Measurements from ENCODE around the gene EHMT2. TPM values are rescaled to one million over a fixed set of nuclear protein-coding genes. Genes with fewer than 3 reads are reported as not detected.

Gene EHMT2
- total RNA-seq, 1 experiment from 2014 or later, result 84.0 TPM

DNA sequence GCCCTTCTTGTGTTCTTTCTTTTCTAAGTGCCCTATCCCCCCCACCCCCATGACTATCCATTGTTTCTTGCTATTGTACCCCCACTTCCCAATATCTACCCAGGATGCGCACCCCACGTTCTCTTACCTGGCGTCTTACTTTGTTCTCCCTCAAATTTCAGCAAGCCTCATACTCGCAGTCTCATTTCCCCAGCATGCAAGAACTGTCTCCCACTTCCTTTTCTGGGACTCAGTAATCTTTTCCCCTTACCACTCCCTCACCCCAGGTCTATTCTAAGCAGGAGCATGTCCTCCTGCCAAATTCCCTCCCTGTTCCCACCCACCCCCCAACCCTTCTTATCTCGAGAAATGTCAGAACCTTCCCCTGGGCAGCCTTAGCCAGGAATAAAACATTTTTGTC lies 1.7 kb upstream of the EHMT2 start:
- Histone ChIP-seq H3K27me3 (ENCODE audit: insufficient read depth, low read length) (no peaks in the 10 kb centered on the region), H3K9me3 (ENCODE audit: control insufficient read depth in 1 of 2, insufficient read depth in 1 of 2, low read depth in 1 of 2, low read length in 2 of 2) (no peaks in the 10 kb centered on the region), H3K4me1 (ENCODE audit: control insufficient read depth in 1 of 2, insufficient read depth in 2 of 2, low read length in 2 of 2) (peaks cover 12 to 34% of the 10 kb centered on the region in 2 experiments), H3K4me3 (replicated peaks in 1 of 2; ENCODE audit: low read depth in 1 of 2, low read length in 2 of 2) (no peak overlapping the region), H3K36me3 (ENCODE audit: control insufficient read depth in 1 of 2, insufficient read depth in 2 of 2, low read length in 2 of 2) (peaks cover 4 to 17% of the 10 kb centered on the region in 2 experiments), H2AFZ (ENCODE audit: low read depth, low read length, poor library complexity, severe bottlenecking) (no peak overlapping the region), H3K27ac (ENCODE audit: low read depth, low read length) (no peak overlapping the region), H4K20me1 (ENCODE audit: insufficient read depth) (no peaks in the 10 kb centered on the region), H3K4me2 (ENCODE audit: low read length) (no peak overlapping the region), H3K79me2 (ENCODE audit: insufficient read depth, low read length) (peaks cover 18% of the 10 kb centered on the region; the same call in 1 of the 2 replicates), H3K9me2 (ENCODE audit: insufficient read depth) (no peaks in the 10 kb centered on the region), H3K9ac (ENCODE audit: low read length) (no peak overlapping the region)
- CTCF ChIA-PET, result no interaction called here
- no peak for TF ChIP-seq YY1 (IDR thresholded peaks at IDR 0.05; ENCODE audit: extremely low read depth, insufficient replicate concordance, low read depth, low read length)
- TF ChIP-seq SIN3A (IDR thresholded peaks at IDR 0.05; ENCODE audit: low read depth), result no peak
- TF ChIP-seq JUND (IDR thresholded peaks at IDR 0.05), result no peak
- POLR2A ChIA-PET, result interaction anchor here (1.3 to 1.7 kb wide), 2 partner anchors 56 to 64 kb away, joined by 3 to 4 read pairs; no protein-coding TSS in a partner anchor
- BruUV-seq (replicated peaks), result no TSS peak
- RAD21 ChIA-PET (ENCODE audit: low non-redundant PET in 1 of 2, low total read pairs in 2 of 2, uncharacterized antibody in 2 of 2, unreplicated experiment in 2 of 2), result no interaction called here
- intact Hi-C loops (cut with micrococcal nuclease), result loop anchor here (5.0 kb wide), 1 partner anchor 232 kb away; the partner anchor contains the start of genes CSNK2B and LY6G5B
- no peak for ATAC-seq
- DNase-seq (ENCODE audit: low read depth, low spot score), result no peak

DNA sequence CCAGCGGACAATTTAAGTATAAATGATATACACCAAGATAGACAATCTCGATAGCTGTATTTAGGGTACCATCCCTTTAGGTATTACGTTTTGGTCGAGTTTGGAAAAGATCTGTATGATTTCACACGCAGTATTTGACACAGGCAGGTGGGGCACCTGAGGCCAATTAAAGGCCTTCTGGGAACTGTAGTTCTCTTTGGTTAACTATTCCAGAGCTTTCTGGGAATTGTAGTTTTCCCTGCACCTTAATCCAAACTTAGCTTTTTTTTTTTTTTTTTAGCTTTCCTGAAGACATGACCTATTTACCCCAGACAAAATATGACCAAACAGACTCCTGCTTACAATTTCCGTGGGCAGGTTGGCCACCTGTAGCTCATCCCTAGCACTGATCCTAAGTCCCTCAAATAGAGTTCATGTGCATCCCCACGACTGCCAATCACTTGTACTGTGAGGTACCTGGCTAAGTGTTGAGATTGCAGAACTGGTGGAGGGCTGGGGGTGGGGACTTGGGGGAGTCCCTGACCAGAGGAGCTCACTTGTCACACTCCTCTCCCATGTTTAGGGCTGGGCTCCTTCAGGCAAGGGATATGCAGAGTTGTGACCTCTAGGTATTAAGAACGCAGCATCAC lies 999 bp upstream of the EHMT2 start:
- intact Hi-C loops (cut with micrococcal nuclease), result loop anchor here (5.0 kb wide), 1 partner anchor 231 kb away; the partner anchor contains the start of genes CSNK2B and LY6G5B
- peak overlapping the region; percentile 76 for H3K27ac ChIP-seq (ENCODE audit: low read depth, low read length)
- no peaks in the 10 kb centered on the region for H3K27me3 ChIP-seq (ENCODE audit: insufficient read depth, low read length)
- H4K20me1 ChIP-seq (ENCODE audit: insufficient read depth), result no peaks in the 10 kb centered on the region
- peaks cover 12 to 34% of the 10 kb centered on the region in 2 experiments for H3K4me1 ChIP-seq (ENCODE audit: control insufficient read depth in 1 of 2, insufficient read depth in 2 of 2, low read length in 2 of 2)
- H3K4me3 ChIP-seq (replicated peaks in 1 of 2; ENCODE audit: low read depth in 1 of 2, low read length in 2 of 2), result peak overlapping the region; percentile 82 to 98
- CTCF ChIA-PET, result interaction anchor here (0.7 to 1.5 kb wide), 7 partner anchors 24 to 1570 kb away, joined by 3 to 5 read pairs (median 3); partner anchors contain the start of gene NEU1
- peak overlapping the region; percentile 93 for H3K9ac ChIP-seq (ENCODE audit: low read length)
- peak overlapping the region; percentile 46 for H2AFZ ChIP-seq (ENCODE audit: low read depth, low read length, poor library complexity, severe bottlenecking)
- peaks cover 4 to 20% of the 10 kb centered on the region in 2 experiments for H3K36me3 ChIP-seq (ENCODE audit: control insufficient read depth in 1 of 2, insufficient read depth in 2 of 2, low read length in 2 of 2)
- H3K9me3 ChIP-seq (ENCODE audit: control insufficient read depth in 1 of 2, insufficient read depth in 1 of 2, low read depth in 1 of 2, low read length in 2 of 2), result no peaks in the 10 kb centered on the region
- DNase-seq (ENCODE audit: low read depth, low spot score), result peak; percentile 60
- POLR2A ChIA-PET, result interaction anchor here (0.6 to 1.7 kb wide), 6 partner anchors 35 to 241 kb away, joined by 3 to 7 read pairs (median 4); partner anchors contain the start of gene NEU1
- ATAC-seq, result peak; percentile 37
- H3K9me2 ChIP-seq (ENCODE audit: insufficient read depth), result no peaks in the 10 kb centered on the region
- H3K79me2 ChIP-seq (ENCODE audit: insufficient read depth, low read length), result peaks cover 18% of the 10 kb centered on the region; the same call in 1 of the 2 replicates
- H3K4me2 ChIP-seq (ENCODE audit: low read length), result peak overlapping the region; percentile 95
- BruUV-seq (replicated peaks), result no TSS peak
- RAD21 ChIA-PET (ENCODE audit: low non-redundant PET in 1 of 2, low total read pairs in 2 of 2, uncharacterized antibody in 2 of 2, unreplicated experiment in 2 of 2), result interaction anchor here in 1 of 2 experiments (1.0 kb wide), 1 partner anchor 54 kb away, joined by 4 read pairs; no protein-coding TSS in a partner anchor
- TF ChIP-seq TCF7L2 (IDR thresholded peaks at IDR 0.05; ENCODE audit: borderline replicate concordance, extremely low read depth, insufficient read depth, insufficient read length) (no peak), ELF1 (IDR thresholded peaks at IDR 0.05; ENCODE audit: borderline replicate concordance, low read depth) (no peak), JUND (IDR thresholded peaks at IDR 0.05) (no peak), YY1 (IDR thresholded peaks at IDR 0.05; ENCODE audit: extremely low read depth, insufficient replicate concordance, low read depth, low read length) (no peak), EGR1 (IDR thresholded peaks at IDR 0.05; ENCODE audit: low read depth) (0 out of 2 replicates have a peak, but pooled peaks have one; percentile 7), SP1 (IDR thresholded peaks at IDR 0.05; ENCODE audit: low read depth) (peak; percentile 51; the same call in 1 of the 2 replicates), CTCF (IDR thresholded peaks at IDR 0.05 in 2 of 3, conservative IDR thresholded peaks at IDR 0.05 in 1 of 3; ENCODE audit: borderline replicate concordance in 1 of 3, insufficient read depth in 1 of 3, low read depth in 2 of 3, low read length in 2 of 3) (0 out of 6 replicates have a peak, but pooled peaks of 1 of the 3 experiments have one; percentile 4), FOSL1 (IDR thresholded peaks at IDR 0.05; ENCODE audit: low read depth) (no peak), CBX3 (IDR thresholded peaks at IDR 0.05; ENCODE audit: low read depth) (0 out of 2 replicates have a peak, but pooled peaks have one; percentile 24), SRF (IDR thresholded peaks at IDR 0.05; ENCODE audit: low read depth) (no peak), CEBPB (IDR thresholded peaks at IDR 0.05; ENCODE audit: low read depth) (no peak)
- TF ChIP-seq, protein P1, sequence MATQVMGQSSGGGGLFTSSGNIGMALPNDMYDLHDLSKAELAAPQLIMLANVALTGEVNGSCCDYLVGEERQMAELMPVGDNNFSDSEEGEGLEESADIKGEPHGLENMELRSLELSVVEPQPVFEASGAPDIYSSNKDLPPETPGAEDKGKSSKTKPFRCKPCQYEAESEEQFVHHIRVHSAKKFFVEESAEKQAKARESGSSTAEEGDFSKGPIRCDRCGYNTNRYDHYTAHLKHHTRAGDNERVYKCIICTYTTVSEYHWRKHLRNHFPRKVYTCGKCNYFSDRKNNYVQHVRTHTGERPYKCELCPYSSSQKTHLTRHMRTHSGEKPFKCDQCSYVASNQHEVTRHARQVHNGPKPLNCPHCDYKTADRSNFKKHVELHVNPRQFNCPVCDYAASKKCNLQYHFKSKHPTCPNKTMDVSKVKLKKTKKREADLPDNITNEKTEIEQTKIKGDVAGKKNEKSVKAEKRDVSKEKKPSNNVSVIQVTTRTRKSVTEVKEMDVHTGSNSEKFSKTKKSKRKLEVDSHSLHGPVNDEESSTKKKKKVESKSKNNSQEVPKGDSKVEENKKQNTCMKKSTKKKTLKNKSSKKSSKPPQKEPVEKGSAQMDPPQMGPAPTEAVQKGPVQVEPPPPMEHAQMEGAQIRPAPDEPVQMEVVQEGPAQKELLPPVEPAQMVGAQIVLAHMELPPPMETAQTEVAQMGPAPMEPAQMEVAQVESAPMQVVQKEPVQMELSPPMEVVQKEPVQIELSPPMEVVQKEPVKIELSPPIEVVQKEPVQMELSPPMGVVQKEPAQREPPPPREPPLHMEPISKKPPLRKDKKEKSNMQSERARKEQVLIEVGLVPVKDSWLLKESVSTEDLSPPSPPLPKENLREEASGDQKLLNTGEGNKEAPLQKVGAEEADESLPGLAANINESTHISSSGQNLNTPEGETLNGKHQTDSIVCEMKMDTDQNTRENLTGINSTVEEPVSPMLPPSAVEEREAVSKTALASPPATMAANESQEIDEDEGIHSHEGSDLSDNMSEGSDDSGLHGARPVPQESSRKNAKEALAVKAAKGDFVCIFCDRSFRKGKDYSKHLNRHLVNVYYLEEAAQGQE (IDR thresholded peaks at IDR 0.05; ENCODE audit: low read depth), result no peak

Data from HCT116 (cell line).